HG02973 (cell line): ENCODE results near the gene HYI.

Experiments used
- ATAC-seq: cut with Tn5 transposase; IDR thresholded peaks from one replicate; pipeline ENCODE4 v1.9.1; 2021; ENCODE audit warnings: moderate library complexity; ENCODE audit not compliant: unreplicated experiment

The HYI gene

DNA sequence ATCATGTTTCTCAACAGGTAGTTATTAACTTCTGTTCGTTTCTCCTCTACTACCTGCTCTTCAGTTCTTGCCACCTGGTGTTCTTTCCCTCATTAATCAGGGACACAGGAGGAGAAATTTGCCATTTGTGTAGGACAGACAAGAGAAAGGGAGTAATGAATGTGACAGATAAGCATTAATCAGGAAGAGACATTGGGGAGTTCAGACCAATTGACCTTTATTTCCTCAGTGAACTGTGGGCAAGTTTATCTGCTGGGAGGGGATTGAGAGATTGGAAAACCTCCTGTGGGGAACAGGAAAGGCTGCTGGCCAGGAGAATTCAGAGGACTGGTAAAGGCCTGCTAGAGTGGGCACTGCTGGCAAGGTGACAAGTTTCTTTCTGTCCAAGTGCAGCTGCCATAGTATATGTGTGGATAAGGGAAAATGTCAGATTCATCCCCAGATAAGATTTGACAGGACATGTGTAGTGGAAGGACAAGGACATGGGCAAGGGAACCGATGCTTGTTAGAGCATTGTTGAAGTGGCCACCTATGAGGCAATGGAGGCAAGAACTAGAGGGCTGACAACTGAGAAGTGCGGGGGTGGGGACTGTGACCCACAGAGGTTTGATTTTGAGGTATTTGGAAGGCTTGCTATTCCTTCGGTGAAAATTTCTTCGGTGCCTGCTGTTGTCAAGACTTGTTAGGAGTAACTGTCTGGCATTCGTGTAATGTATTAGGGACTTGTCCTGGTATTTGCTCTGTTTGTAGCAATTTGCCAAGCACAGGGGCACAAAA is 51.5 kb downstream of the HYI start:
- ATAC-seq = no peak
